Lung (tissue), 12 donors: ENCODE results near the gene MINK1. TPM values are rescaled to one million over a fixed set of nuclear protein-coding genes. Genes with fewer than 3 reads are reported as not detected.
A peak's percentile ranks its signal among the peaks of the same experiment; 100 is the strongest.

ENCODE experiments used
- ATAC-seq: fragments of 200-7000 bp; cut with Tn5 transposase; one replicate; pipeline ENCODE4 v1.9.1; 2020; ENCODE audit warnings: moderate number of reproducible peaks; ENCODE audit not compliant: insufficient read depth, low FRiP score
- DNase-seq, 3 donors: peaks; one replicate each; pipeline ENCODE4 v3.0.0-alpha.2; 2013 to 2017
- H3K27ac ChIP-seq, 2 donors: one replicate each; pipeline ENCODE4 v1.5.1; 2013; ENCODE audit warnings: mild to moderate bottlenecking in 2 of 2, moderate library complexity in 2 of 2, control low read depth in 1 of 2, inconsistent platforms in 1 of 2, low read depth in 1 of 2, low read length in 1 of 2
- H3K27me3 ChIP-seq, 3 donors: one replicate each; pipeline ENCODE4 v1.5.1; 2013; ENCODE audit warnings: low read length in 2 of 3; ENCODE audit not compliant: control insufficient read depth in 3 of 3, insufficient read depth in 3 of 3
- H3K36me3 ChIP-seq, 4 donors: one replicate each; pipeline ENCODE4 v1.5.1; 2013; ENCODE audit warnings: low read length in 4 of 4, mild to moderate bottlenecking in 1 of 4, moderate library complexity in 1 of 4; ENCODE audit not compliant: control insufficient read depth in 4 of 4, insufficient read depth in 4 of 4
- H3K4me1 ChIP-seq, 5 donors: one replicate each; pipeline ENCODE4 v1.5.1; 2013; ENCODE audit warnings: low read length in 5 of 5, mild to moderate bottlenecking in 2 of 5, moderate library complexity in 1 of 5; ENCODE audit not compliant: control insufficient read depth in 5 of 5, insufficient read depth in 5 of 5
- H3K4me3 ChIP-seq: one replicate; pipeline ENCODE4 v1.5.1; 2013; ENCODE audit warnings: mild to moderate bottlenecking, control low read depth, moderate library complexity
- H3K9ac ChIP-seq, 2 donors: one replicate each; pipeline ENCODE4 v1.5.1; 2013; ENCODE audit warnings: low read length in 2 of 2, control low read depth in 1 of 2; ENCODE audit not compliant: insufficient read depth in 1 of 2
- H3K9me3 ChIP-seq, 4 donors: one replicate each; pipeline ENCODE4 v1.5.1; 2013; ENCODE audit warnings: low read length in 3 of 4, mild to moderate bottlenecking in 1 of 4, moderate library complexity in 1 of 4; ENCODE audit not compliant: control insufficient read depth in 4 of 4, insufficient read depth in 3 of 4
- CTCF ChIP-seq: IDR thresholded peaks from 2 replicates; pipeline ENCODE4 v1.5.1; 2012; ENCODE audit warnings: mild to moderate bottlenecking; ENCODE audit errors: control extremely low read depth, extremely low read depth
- WGBS, 2 donors: extraction: QIAGEN DNeasy Blood & Tissue Kit; methylation state at CpG; one replicate each; pipeline ENCODE4 v1.1.7; 2013; 5-methylcytosine and 5-hydroxymethylcytosine counted together
- polyA plus RNA-seq, 2 donors: library from polyadenylated mRNA; stranded (reverse); fragments of 200-250 nt; gene quantifications; one replicate each; pipeline ENCODE4 v1.2.1, GENCODE V29; 2013
- total RNA-seq, 2 donors: library from RNA; depleted of rRNA in 1 of 2; stranded (reverse); fragments of >200 nt in 1 of 2; gene quantifications; one replicate each; pipeline ENCODE4 v1.2.1, GENCODE V29; 2014 to 2021
- donor health status: control.
- donor health status: control.
- donor health status: Bipolar disorder and iron deficiency.
- donor health status: healthy.
- donor health status: DM: yes; HTN: yes; CAD: no.

The MINK1 gene
- total and polyA plus RNA-seq, 4 donors: 36.5 to 95.4 (median 51.0) TPM

DNA sequence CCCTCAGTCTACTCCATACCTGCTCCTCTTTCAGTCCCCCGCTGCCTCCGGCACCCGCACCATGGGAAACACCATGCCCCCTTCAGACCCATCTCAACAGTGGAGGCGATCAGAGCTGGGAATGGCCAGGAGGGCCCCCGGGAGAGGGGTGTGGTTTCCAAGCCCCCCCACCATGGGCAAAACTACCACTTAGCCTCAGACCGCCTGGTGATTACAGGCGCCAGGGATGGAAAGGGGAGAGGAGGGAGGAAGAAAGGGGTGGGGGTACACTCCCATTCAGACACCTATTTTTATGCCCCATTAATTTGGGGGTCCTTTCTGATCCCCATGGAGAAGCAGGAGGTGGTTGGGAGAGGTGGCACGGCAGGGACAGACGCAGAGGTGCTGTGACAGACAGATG, 30.9 kb upstream of the MINK1 start, which contains the start of gene C17orf114:
Gene C17orf114 (minus strand): TSS at position 101 of the 400 bp plus-strand sequence.
- Histone ChIP-seq H3K9me3 (peaks cover 0 to 3% (median 0%) of the 10 kb centered on the region in 4 donors), H3K27ac (no peak within 1 kb of the TSS), H3K36me3 (peaks cover 0 to 14% (median 12%) of the 10 kb centered on the region in 4 donors), H3K4me1 (peaks cover 0 to 7% (median 1%) of the 10 kb centered on the region in 5 donors), H3K9ac (no peak within 1 kb of the TSS), H3K27me3 (no peaks in the 10 kb centered on the region), H3K4me3 (no peak within 1 kb of the TSS)
- 80 to 82% methylated on average over 9 of the region's 9 CpGs for WGBS, 2 donors
- no peak for ATAC-seq
- no peak for TF ChIP-seq CTCF
- no peak for DNase-seq

GRCh38 chr17:4806456-4806776, 26.7 kb upstream of the MINK1 start:
- H3K4me1 ChIP-seq: peaks cover 0 to 18% (median 8%) of the 10 kb centered on the region in 5 donors
- H3K36me3 ChIP-seq: peaks cover 0 to 17% (median 8%) of the 10 kb centered on the region in 4 donors
- H3K9me3 ChIP-seq: no peaks in the 10 kb centered on the region
- H3K27ac ChIP-seq: peak overlapping the region in 1 of 2 donors; percentile 60
- TF ChIP-seq CTCF: no peak
- peak overlapping the region; percentile 75 for H3K4me3 ChIP-seq
- DNase-seq (peak in 1 of 3 donors; percentile 14), ATAC-seq (no peak)
- 3 to 5% methylated on average over 16 of the region's 16 CpGs for WGBS, 2 donors
- no peaks in the 10 kb centered on the region for H3K27me3 ChIP-seq
- no peak overlapping the region for H3K9ac ChIP-seq

- H3K27me3 ChIP-seq: no peaks in the 10 kb centered on the region
- no peak for TF ChIP-seq CTCF
- peak within 1 kb of the TSS; percentile 24 to 77 for H3K27ac ChIP-seq
- DNase-seq: peak; percentile 88 to 92 (median 88)
- WGBS, 2 donors: 0 to 1% methylated on average over 67 to 106 of the region's 106 CpGs
- no peak within 1 kb of the TSS for H3K9ac ChIP-seq
- peak; percentile 100 for ATAC-seq
- H3K9me3 ChIP-seq: no peaks in the 10 kb centered on the region
- H3K4me3 ChIP-seq: peak within 1 kb of the TSS; percentile 75
- H3K4me1 ChIP-seq: peaks cover 0 to 18% (median 8%) of the 10 kb centered on the region in 5 donors
- H3K36me3 ChIP-seq: peaks cover 0 to 17% (median 9%) of the 10 kb centered on the region in 4 donors
These were observed 26.1 kb upstream of the MINK1 start, which contains the start of gene PLD2 for GRCh38 chr17:4806777-4807604. TSS of gene PLD2 (plus strand) at chr17:4807152. CDS start at chr17:4807773, 621 bp downstream.
